ENCODE results near the gene PSMB5. TPM values are rescaled to one million over a fixed set of nuclear protein-coding genes. Genes with fewer than 3 reads are reported as not detected.

The PSMB5 gene
- total and polyA plus RNA-seq, 8 donors, result 114 to 199 (median 177) TPM

- Histone ChIP-seq H3K27me3 (no peaks in the 10 kb centered on the region), H3K9me3 (no peaks in the 10 kb centered on the region), H3K27ac (no peak overlapping the region), H3K4me1 (peaks cover 0 to 23% of the 10 kb centered on the region in 2 donors), H3K4me3 (no peak overlapping the region), H3K36me3 (peaks cover 0 to 61% of the 10 kb centered on the region in 2 donors)
- no peak for TF ChIP-seq CTCF (IDR thresholded peaks at IDR 0.05)
- no peak for DNase-seq
- ATAC-seq, result no peak
- intact Hi-C loops (cut with DNase I), result no loop called here
Observed at GRCh38 chr14:23025151-23025814, 9.4 kb downstream of the PSMB5 start.

GRCh38 chr14:23024612-23025075 is 10.1 kb downstream of the PSMB5 start:
- no peak for TF ChIP-seq CTCF (IDR thresholded peaks at IDR 0.05)

DNA sequence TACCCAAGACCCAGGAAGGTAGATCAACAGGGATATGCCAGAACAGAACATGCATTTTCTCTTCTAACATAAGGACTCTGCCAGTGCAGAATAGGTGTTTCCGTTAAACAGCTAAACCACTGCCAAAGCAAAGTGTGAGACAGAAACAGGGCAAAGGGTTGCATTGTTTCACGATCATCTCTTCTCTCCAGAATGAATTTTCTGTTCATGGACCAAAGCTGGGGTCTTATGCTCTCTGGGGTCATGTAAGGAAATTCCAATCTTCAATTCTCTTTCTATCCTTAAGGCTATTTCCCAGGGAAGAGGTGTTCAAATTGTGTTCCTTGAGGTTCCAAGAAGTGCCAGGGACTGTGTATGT is 10.9 kb downstream of the PSMB5 start:
- Histone ChIP-seq H3K9me3 (no peaks in the 10 kb centered on the region), H3K4me3 (no peak overlapping the region), H3K36me3 (peaks cover 0 to 46% of the 10 kb centered on the region in 2 donors), H3K27me3 (no peaks in the 10 kb centered on the region), H3K4me1 (peaks cover 0 to 19% of the 10 kb centered on the region in 2 donors), H3K27ac (no peak overlapping the region)
- ATAC-seq (no peak), DNase-seq (no peak)
- TF ChIP-seq CTCF (IDR thresholded peaks at IDR 0.05), result no peak
- intact Hi-C loops (cut with DNase I), result no loop called here

More at GRCh38 chr14:23024612-23025075, 10.1 kb downstream of the PSMB5 start:
- intact Hi-C loops (cut with DNase I), result no loop called here
- H3K4me1 ChIP-seq, result peaks cover 0 to 23% of the 10 kb centered on the region in 2 donors
- no peaks in the 10 kb centered on the region for H3K9me3 ChIP-seq
- H3K4me3 ChIP-seq, result no peak overlapping the region
- H3K36me3 ChIP-seq, result peaks cover 0 to 55% of the 10 kb centered on the region in 2 donors
- DNase-seq (no peak), ATAC-seq (no peak)
- no peaks in the 10 kb centered on the region for H3K27me3 ChIP-seq
- no peak overlapping the region for H3K27ac ChIP-seq

DNA sequence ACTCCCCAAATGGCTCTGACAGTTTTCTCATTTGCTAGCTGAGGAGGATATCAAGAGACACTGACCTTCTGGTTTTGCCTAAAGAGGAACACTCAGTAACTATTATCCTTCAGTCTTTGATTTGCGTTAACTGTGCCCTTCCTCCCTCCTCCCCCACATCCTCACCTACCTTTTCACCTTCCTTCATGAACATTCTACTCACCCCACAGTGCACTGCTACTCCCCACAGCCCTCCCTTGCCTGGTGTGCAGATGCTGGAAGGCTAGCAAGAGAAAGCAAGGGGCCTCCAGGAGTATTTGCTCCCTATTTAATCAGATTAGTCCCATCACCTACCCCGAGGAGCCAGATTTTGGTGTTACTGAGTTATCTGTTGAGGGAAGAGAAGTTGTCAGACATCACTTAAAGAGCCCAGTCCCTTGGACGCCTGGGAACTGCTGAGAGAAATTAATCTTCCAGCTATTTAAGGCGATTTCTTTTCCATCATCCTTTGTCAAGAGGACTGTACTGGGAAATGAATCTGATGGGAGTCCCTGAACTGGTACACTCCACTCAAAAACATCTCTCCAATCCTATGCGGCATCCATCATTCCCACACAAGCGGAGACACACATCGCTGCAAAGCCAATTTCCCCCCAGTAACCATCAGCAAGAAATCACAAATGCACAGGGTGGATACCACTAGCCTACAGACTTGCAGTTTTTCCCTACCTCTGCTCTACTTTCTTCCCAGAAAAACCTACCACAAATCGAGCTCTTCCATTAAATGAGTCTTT is 11.5 kb downstream of the PSMB5 start:
- no peaks in the 10 kb centered on the region for H3K9me3 ChIP-seq
- H3K4me3 ChIP-seq, result no peak overlapping the region
- TF ChIP-seq CTCF (IDR thresholded peaks at IDR 0.05), result no peak
- no peak overlapping the region for H3K27ac ChIP-seq
- intact Hi-C loops (cut with DNase I), result no loop called here
- no peak for ATAC-seq
- H3K36me3 ChIP-seq, result peaks cover 0 to 41% of the 10 kb centered on the region in 2 donors
- no peaks in the 10 kb centered on the region for H3K27me3 ChIP-seq
- peaks cover 0 to 13% of the 10 kb centered on the region in 2 donors for H3K4me1 ChIP-seq
- DNase-seq, result no peak

GRCh38 chr14:23021889-23022442 is 12.7 kb downstream of the PSMB5 start:
- DNase-seq (no peak), ATAC-seq (no peak)
- Histone ChIP-seq H3K36me3 (peaks cover 0 to 28% of the 10 kb centered on the region in 2 donors), H3K9me3 (no peaks in the 10 kb centered on the region), H3K4me3 (no peak overlapping the region), H3K27me3 (no peaks in the 10 kb centered on the region), H3K4me1 (peaks cover 0 to 11% of the 10 kb centered on the region in 2 donors), H3K27ac (no peak overlapping the region)
- intact Hi-C loops (cut with DNase I), result no loop called here
- TF ChIP-seq CTCF (IDR thresholded peaks at IDR 0.05), result no peak

All from left lung (tissue), 10 donors.